Stomach (tissue), 9 donors: Measurements from ENCODE around the gene GPC2. TPM values are rescaled to one million over a fixed set of nuclear protein-coding genes. Genes with fewer than 3 reads are reported as not detected.
"Not testable (repeated sequence)": the region's sequence is repeated elsewhere in the genome, so short reads cannot be mapped to it uniquely, and the experiment has no call there.

Experiments used
- DNase-seq, 2 donors: peaks; one replicate each; pipeline versions ENCODE4 v3.0.0 to v3.0.0-alpha.2; 2013 to 2019
- H3K27ac ChIP-seq, 5 donors: fragments of 200-600 bp in 4 of 5; sonication (generic) in 4 of 5; one replicate each; pipeline ENCODE4 v1.5.1; 2013 to 2019; ENCODE audit warnings: mild to moderate bottlenecking in 1 of 5, moderate library complexity in 1 of 5
- H3K27me3 ChIP-seq, 3 donors: fragments of 200-600 bp; sonication (generic); one replicate each; pipeline ENCODE4 v1.5.1; 2017 to 2019; ENCODE audit warnings: mixed run types in 1 of 3
- H3K36me3 ChIP-seq, 4 donors: fragments of 200-600 bp; sonication (generic); 1 replicate in 3 of 4; 2 replicates in 1 of 4; pipeline ENCODE4 v1.5.1; 2016 to 2019
- H3K4me1 ChIP-seq, 4 donors: fragments of 200-600 bp; sonication (generic); one replicate each; pipeline ENCODE4 v1.5.1; 2016 to 2019
- H3K4me3 ChIP-seq, 4 donors: fragments of 200-600 bp; sonication (generic) in 3 of 4; one replicate each; pipeline ENCODE4 v1.5.1; 2016 to 2019; ENCODE audit warnings: mild to moderate bottlenecking in 1 of 4
- H3K9me3 ChIP-seq, 4 donors: fragments of 200-600 bp; sonication (generic); one replicate each; pipeline ENCODE4 v1.5.1; 2016 to 2019
- CTCF ChIP-seq, 7 experiments: fragments of 450-650 bp in 4 of 7; fragments of 200-600 bp in 3 of 7; sonication (generic) in 3 of 7; IDR thresholded peaks; one replicate each; pipeline ENCODE4 v1.5.1; 2016 to 2019; ENCODE audit warnings: antibody characterized with exemption in 7 of 7, control low read depth in 2 of 7, mild to moderate bottlenecking in 1 of 7
- EP300 ChIP-seq: sonication (generic); formaldehyde crosslinking; IDR thresholded peaks from one replicate; pipeline ENCODE4 v1.6.1; 2017; ENCODE audit warnings: antibody characterized with exemption
- POLR2A ChIP-seq, 4 donors: fragments of 450-650 bp; IDR thresholded peaks; one replicate each; pipeline ENCODE4 v1.6.1; 2016; ENCODE audit warnings: antibody characterized with exemption in 4 of 4, control low read depth in 2 of 4, mild to moderate bottlenecking in 1 of 4, moderate library complexity in 1 of 4
- POLR2AphosphoS5 ChIP-seq, 3 donors: sonication (generic); formaldehyde crosslinking; IDR thresholded peaks; one replicate each; pipeline ENCODE4 v1.6.1; 2016; ENCODE audit warnings: antibody characterized with exemption in 3 of 3
- WGBS, 5 donors: extraction: QIAGEN DNeasy Blood & Tissue Kit in 3 of 5; methylation state at CpG; one replicate each; pipeline versions ENCODE4 v1.1.5 to v1.1.7; 2013 to 2018; 5-methylcytosine and 5-hydroxymethylcytosine counted together
- intact Hi-C: fragments of 100-400 bp; cut with DNase I; formaldehyde crosslinking; loops from one replicate; pipeline ENCODE4 v1.15.1; 2023; ENCODE audit warnings: low total_unique reads
- polyA plus RNA-seq, 3 donors: library from polyadenylated mRNA; stranded (reverse); fragments of 200-250 nt; gene quantifications; one replicate each; pipeline ENCODE4 v1.2.3, GENCODE V29; 2013
- total RNA-seq, 5 donors: library from RNA; depleted of rRNA; stranded (reverse); fragments of >200 nt; gene quantifications; one replicate each; pipeline versions ENCODE4 v1.1.0 to v1.2.3, GENCODE V29; 2014 to 2016
- donor health status: healthy with polysubstance abuse.
- donor health status: Bipolar disorder and iron deficiency.
- donor health status: healthy.

Gene GPC2
- total and polyA plus RNA-seq, 8 donors: 0.12 to 4.9 (median 1.0) TPM; not detected in 2

DNA sequence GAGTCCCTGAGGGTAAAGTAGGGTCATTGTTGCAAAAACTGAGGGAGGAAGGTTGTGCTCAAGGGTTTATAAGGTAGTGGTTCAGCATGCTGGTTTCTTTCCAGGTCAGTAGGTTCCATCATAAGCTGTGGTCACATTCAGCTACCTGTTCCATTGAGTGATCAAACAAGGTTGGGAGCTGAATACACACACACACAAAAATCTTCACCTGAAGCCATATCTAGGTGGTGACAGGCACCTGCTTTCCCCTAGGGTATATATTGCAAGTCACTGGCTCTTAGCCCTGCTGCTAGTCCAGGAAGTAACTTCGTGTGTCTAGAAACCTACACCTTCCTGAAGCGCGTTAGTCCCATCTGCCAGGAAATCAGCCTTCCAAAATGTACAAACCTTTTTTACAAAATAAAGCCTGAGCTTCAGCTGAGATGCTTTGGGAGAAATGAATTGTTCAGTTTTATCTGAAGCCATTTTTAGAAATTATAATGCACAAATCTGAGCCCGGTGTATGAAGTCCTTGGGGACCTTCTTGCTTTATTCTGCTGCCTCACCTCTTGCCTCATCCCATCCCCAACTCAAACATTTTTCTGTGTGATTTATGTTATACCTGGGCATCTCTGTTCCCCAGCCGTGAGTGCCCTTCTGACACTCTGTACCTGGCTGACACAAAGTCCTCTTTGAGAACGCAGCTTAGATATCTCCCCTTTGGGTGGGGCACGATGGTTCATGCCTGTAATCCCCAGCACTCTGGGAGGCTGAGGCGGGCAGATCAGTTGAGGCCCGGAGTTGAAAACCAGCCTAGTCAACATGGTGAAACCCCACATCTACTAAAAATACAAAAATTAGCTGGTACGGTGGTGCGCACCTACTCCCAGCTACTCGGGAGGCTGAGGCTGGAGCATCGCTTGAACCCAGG, 39.1 kb downstream of the GPC2 start:
- whole genome bisulfite sequencing, 5 donors: 47 to 65% (median 61%) methylated on average over 13 of the region's 13 CpGs
- intact Hi-C loops: loop anchor here (10.0 kb wide), 1 partner anchor 77 kb away; the partner anchor contains the start of gene PVRIG

GRCh38 chr7:100132697-100133151, 44.5 kb downstream of the GPC2 start:
- Histone ChIP-seq H3K4me1 (peaks cover 20 to 41% (median 27%) of the 10 kb centered on the region in 4 donors), H3K27me3 (no peaks in the 10 kb centered on the region), H3K36me3 (no peaks in the 10 kb centered on the region), H3K9me3 (no peaks in the 10 kb centered on the region), H3K4me3 (no peak overlapping the region), H3K27ac (no peak overlapping the region)
- DNase-seq: peak; percentile 72 to 85
- intact Hi-C loops: loop anchor here (10.0 kb wide), 1 partner anchor 82 kb away; the partner anchor contains the start of gene PVRIG
- TF ChIP-seq CTCF (IDR thresholded peaks at IDR 0.05) (peak in 5 of 7 experiments; percentile 72 to 97 (median 82)), EP300 (no peak)
- WGBS, 5 donors: 13 to 23% (median 20%) methylated on average over 3 of the region's 3 CpGs

More for the DNA sequence above, 39.1 kb downstream of the GPC2 start:
- H3K27me3 ChIP-seq: no peaks in the 10 kb centered on the region
- no peak overlapping the region for H3K4me3 ChIP-seq
- H3K4me1 ChIP-seq: peaks cover 5 to 19% (median 11%) of the 10 kb centered on the region in 4 donors
- no peak for TF ChIP-seq EP300
- peak; percentile 6 to 75 (median 61) for TF ChIP-seq POLR2AphosphoS5 (IDR thresholded peaks at IDR 0.05)
- H3K36me3 ChIP-seq: no peaks in the 10 kb centered on the region
- no peaks in the 10 kb centered on the region for H3K9me3 ChIP-seq
- peak overlapping the region; percentile 61 to 83 (median 67) for H3K27ac ChIP-seq
- peak; percentile 52 to 63 for DNase-seq

DNA sequence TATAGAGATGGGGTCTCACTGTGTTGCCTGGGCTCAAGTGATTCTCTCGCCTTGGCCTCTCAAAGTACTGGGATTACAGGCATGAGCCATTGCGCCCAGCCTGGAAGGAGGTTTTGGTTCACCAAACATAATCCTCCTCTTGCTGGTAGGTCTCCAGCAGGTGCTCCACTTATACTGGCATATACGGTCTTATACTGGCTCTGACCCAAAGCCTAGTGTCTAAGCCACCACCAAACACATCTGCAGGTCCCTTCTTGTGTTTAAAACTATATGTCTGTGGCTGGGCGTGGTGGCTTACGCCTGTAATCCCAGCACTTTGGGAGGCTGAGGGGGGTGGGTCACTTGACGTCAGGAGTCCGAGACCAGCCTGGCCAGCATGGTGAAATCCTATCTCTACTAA, 45.1 kb downstream of the GPC2 start:
- H3K27me3 ChIP-seq: no peaks in the 10 kb centered on the region
- H3K4me3 ChIP-seq: no peak overlapping the region
- intact Hi-C loops: loop anchor here (10.0 kb wide), 1 partner anchor 83 kb away; the partner anchor contains the start of gene PVRIG
- peaks cover 22 to 43% (median 31%) of the 10 kb centered on the region in 4 donors for H3K4me1 ChIP-seq
- 54 to 68% (median 59%) methylated on average over 5 to 7 of the region's 7 CpGs for WGBS, 5 donors
- TF ChIP-seq CTCF (IDR thresholded peaks at IDR 0.05) (no peak), EP300 (no peak), POLR2A (IDR thresholded peaks at IDR 0.05) (no peak), POLR2AphosphoS5 (IDR thresholded peaks at IDR 0.05) (no peak)
- no peak overlapping the region for H3K27ac ChIP-seq
- DNase-seq: no peak
- no peaks in the 10 kb centered on the region for H3K36me3 ChIP-seq
- no peaks in the 10 kb centered on the region for H3K9me3 ChIP-seq

DNA sequence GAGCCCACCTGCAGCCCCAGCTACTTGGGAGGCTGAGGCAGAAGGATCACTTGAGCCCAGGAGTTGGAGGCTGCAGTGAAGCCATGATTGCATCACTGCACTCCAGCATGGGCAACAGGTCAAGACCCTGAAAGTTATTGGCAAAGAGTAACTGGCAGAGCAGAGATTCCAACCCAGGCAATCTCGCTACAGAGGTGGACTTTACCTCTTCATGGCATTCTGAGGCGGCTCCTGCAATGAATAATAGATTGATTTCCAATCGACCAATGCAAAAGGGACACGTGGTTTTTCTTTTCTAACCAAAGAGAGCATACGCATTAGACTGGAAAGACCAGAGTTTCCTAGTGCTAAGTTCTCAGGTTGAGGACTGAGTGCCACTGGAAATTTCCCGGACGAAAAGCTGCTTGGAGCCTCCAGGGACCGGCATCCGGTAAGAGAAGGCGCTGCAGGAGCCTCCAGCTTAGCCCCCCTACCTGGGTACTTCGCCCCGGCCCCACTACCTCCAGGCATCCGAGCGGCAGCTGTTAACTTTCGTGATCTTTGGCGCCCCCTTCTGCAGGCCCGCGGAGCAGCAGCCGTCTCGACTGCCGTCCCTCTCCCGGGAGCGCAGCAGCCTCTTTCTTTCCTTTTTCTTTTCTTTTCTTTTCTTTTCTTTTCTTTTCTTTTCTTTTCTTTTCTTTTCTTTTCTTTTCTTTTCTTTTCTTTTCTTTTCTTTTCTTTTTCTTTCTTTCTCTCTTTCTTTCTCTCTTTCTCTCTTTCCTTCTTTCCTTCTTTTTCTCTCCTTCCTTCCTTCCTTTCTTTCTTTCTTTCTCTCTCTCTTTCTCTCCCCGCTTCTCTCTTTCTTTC, 46.4 kb downstream of the GPC2 start:
- H3K4me1 ChIP-seq: peaks cover 27 to 49% (median 37%) of the 10 kb centered on the region in 4 donors
- H3K9me3 ChIP-seq: no peaks in the 10 kb centered on the region
- no peaks in the 10 kb centered on the region for H3K36me3 ChIP-seq
- no peaks in the 10 kb centered on the region for H3K27me3 ChIP-seq
- intact Hi-C loops: loop anchor here (10.0 kb wide), 1 partner anchor 84 kb away; the partner anchor contains the start of gene PVRIG
- 7 to 10% (median 10%) methylated on average over 24 of the region's 24 CpGs for WGBS, 5 donors
- peak; percentile 88 to 91 for DNase-seq
- H3K4me3 ChIP-seq: peak overlapping the region in 3 of 4 donors; percentile 11 to 26 (median 20)
- H3K27ac ChIP-seq: peak overlapping the region in 4 of 5 donors; percentile 47 to 67 (median 60)
- TF ChIP-seq CTCF (IDR thresholded peaks at IDR 0.05) (peak in 5 of 7 experiments; percentile 83 to 90 (median 85)), POLR2A (IDR thresholded peaks at IDR 0.05) (no peak)

DNA sequence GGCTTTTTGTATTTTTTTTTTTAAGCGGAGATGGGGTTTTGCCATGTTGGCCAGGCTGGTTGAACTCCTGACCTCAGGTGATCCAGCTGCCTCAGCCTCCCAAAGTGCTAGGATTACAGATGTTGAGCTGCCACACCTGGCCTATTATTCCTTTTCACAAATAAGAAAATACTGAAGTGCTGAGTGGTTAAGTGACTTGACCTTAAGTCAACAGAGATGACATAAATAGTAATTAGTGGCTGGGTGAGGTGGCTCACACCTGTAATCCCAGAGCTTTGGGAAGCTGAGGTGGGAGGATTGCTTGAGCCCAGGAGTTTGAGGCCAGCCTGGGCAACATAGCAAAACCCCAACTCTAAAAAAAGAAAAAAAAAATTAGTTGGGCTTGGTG, 47.0 kb downstream of the GPC2 start:
- H3K27me3 ChIP-seq, H3K36me3 ChIP-seq, DNase-seq, H3K9me3 ChIP-seq, H3K4me3 ChIP-seq: not testable (repeated sequence)
- Histone ChIP-seq H3K27ac (peak overlapping the region in 2 of 5 donors; percentile 47 to 57), H3K4me1 (peaks cover 34 to 55% (median 43%) of the 10 kb centered on the region in 4 donors)
- intact Hi-C loops: loop anchor here (10.0 kb wide), 1 partner anchor 85 kb away; the partner anchor contains the start of gene PVRIG
- WGBS, 5 donors: 93 to 100% (median 95%) methylated on average over 1 of the region's 1 CpG
